GM21717 (cell line): ENCODE measurements around the gene SENP7.
A peak's percentile ranks its signal among the peaks of the same experiment; 100 is the strongest.
"Not testable (repeated sequence)": the region's sequence is repeated elsewhere in the genome, so short reads cannot be mapped to it uniquely, and the experiment has no call there.

Experiments
- ATAC-seq: cut with Tn5 transposase; IDR thresholded peaks from one replicate; pipeline ENCODE4 v1.9.1; 2021; ENCODE audit warnings: mild to moderate bottlenecking, moderate library complexity; ENCODE audit not compliant: unreplicated experiment

The SENP7 gene

GRCh38 chr3:101464235-101464634 lies 48.8 kb downstream of the SENP7 start:
- ATAC-seq: no peak

- no peak for ATAC-seq
Measured at GRCh38 chr3:101461451-101461850, 51.6 kb downstream of the SENP7 start.

GRCh38 chr3:101458387-101458786 lies 54.6 kb downstream of the SENP7 start:
- ATAC-seq: no peak

GRCh38 chr3:101454629-101455028 lies 58.4 kb downstream of the SENP7 start:
- no peak for ATAC-seq

- no peak for ATAC-seq
Measured at GRCh38 chr3:101453961-101454360, 59.1 kb downstream of the SENP7 start.

GRCh38 chr3:101438641-101439040 lies 74.4 kb downstream of the SENP7 start:
- not testable (repeated sequence) for ATAC-seq

- ATAC-seq: no peak
Measured at GRCh38 chr3:101433652-101434051, 79.4 kb downstream of the SENP7 start.

GRCh38 chr3:101423984-101424888 lies 88.8 kb downstream of the SENP7 start:
- no peak for ATAC-seq

- no peak for ATAC-seq
Measured at GRCh38 chr3:101418851-101419250, 94.2 kb downstream of the SENP7 start.

GRCh38 chr3:101414121-101414520 lies 98.9 kb downstream of the SENP7 start:
- no peak for ATAC-seq

GRCh38 chr3:101413656-101414055 lies 99.4 kb downstream of the SENP7 start:
- no peak for ATAC-seq

- ATAC-seq: no peak
Measured at GRCh38 chr3:101391413-101391950, 121.5 kb downstream of the SENP7 start.

- no peak for ATAC-seq
Measured at GRCh38 chr3:101388706-101389105, 124.3 kb downstream of the SENP7 start.

- ATAC-seq: no peak
Measured at GRCh38 chr3:101387351-101387750, 125.7 kb downstream of the SENP7 start.

GRCh38 chr3:101384426-101384825 lies 128.6 kb downstream of the SENP7 start:
- no peak for ATAC-seq

- ATAC-seq: no peak
Measured at GRCh38 chr3:101383656-101384055, 129.4 kb downstream of the SENP7 start.

GRCh38 chr3:101383156-101383575 lies 129.8 kb downstream of the SENP7 start:
- no peak for ATAC-seq

- ATAC-seq: no peak
Measured at GRCh38 chr3:101381809-101382208, 131.2 kb downstream of the SENP7 start.

- peak; percentile 92 for ATAC-seq
Measured at GRCh38 chr3:101379658-101380376, 133.2 kb downstream of the SENP7 start.

- ATAC-seq: no peak
Measured at GRCh38 chr3:101377796-101378195, 135.2 kb downstream of the SENP7 start.

- no peak for ATAC-seq
Measured at GRCh38 chr3:101377209-101377608, 135.8 kb downstream of the SENP7 start.

- ATAC-seq: no peak
Measured at GRCh38 chr3:101375586-101375985, 137.4 kb downstream of the SENP7 start.
